Ishikawa (cell line): ENCODE measurements around the gene EFHC2.
A peak's percentile ranks its signal among the peaks of the same experiment; 100 is the strongest.

Experiments
- CEBPB ChIP-seq: IDR thresholded peaks from 2 replicates; pipeline ENCODE4 v1.6.1; 2012
- CREB1 ChIP-seq: IDR thresholded peaks from 2 replicates; pipeline ENCODE4 v1.6.1; 2012; ENCODE audit warnings: low read depth
- EGR1 ChIP-seq: IDR thresholded peaks from 2 replicates; pipeline ENCODE4 v1.6.1; 2012
- EP300 ChIP-seq: IDR thresholded peaks from 2 replicates; pipeline ENCODE4 v1.6.1; 2012; ENCODE audit warnings: borderline replicate concordance
- FOXM1 ChIP-seq: IDR thresholded peaks from 2 replicates; pipeline ENCODE4 v1.6.1; 2012; ENCODE audit warnings: low read depth, borderline replicate concordance
- MAX ChIP-seq: IDR thresholded peaks from 2 replicates; pipeline ENCODE4 v1.6.1; 2012
- NFIC ChIP-seq: IDR thresholded peaks from 2 replicates; pipeline ENCODE4 v1.6.1; 2012
- RAD21 ChIP-seq: IDR thresholded peaks from 2 replicates; pipeline ENCODE4 v1.6.1; 2012; ENCODE audit warnings: low read depth
- REST ChIP-seq: IDR thresholded peaks from 2 replicates; pipeline ENCODE4 v1.6.1; 2012; ENCODE audit warnings: low read depth, mild to moderate bottlenecking
- TAF1 ChIP-seq: IDR thresholded peaks from 2 replicates; pipeline ENCODE4 v1.6.1; 2012; ENCODE audit warnings: low read depth, mild to moderate bottlenecking
- TCF12 ChIP-seq: IDR thresholded peaks from 2 replicates; pipeline ENCODE4 v1.6.1; 2012; ENCODE audit warnings: low read depth
- TEAD4 ChIP-seq: IDR thresholded peaks from 2 replicates; pipeline ENCODE4 v1.6.1; 2012
- USF1 ChIP-seq: IDR thresholded peaks from 2 replicates; pipeline ENCODE4 v1.6.1; 2012
- YY1 ChIP-seq: IDR thresholded peaks from 2 replicates; pipeline ENCODE4 v1.6.1; 2012; ENCODE audit warnings: low read depth
- ZBTB7A ChIP-seq: IDR thresholded peaks from 2 replicates; pipeline ENCODE4 v1.6.1; 2012; ENCODE audit warnings: low read depth

Gene EFHC2

GRCh38 chrX:44227991-44228390, 115.5 kb downstream of the EFHC2 start:
- TF ChIP-seq TEAD4 (no peak), RAD21 (no peak), TCF12 (no peak)

GRCh38 chrX:44225667-44226066, 117.8 kb downstream of the EFHC2 start:
- TF ChIP-seq REST (no peak), TEAD4 (no peak), FOXM1 (no peak), CEBPB (no peak), CREB1 (no peak), NFIC (no peak), MAX (no peak), YY1 (no peak), ZBTB7A (no peak), RAD21 (no peak), TCF12 (no peak), USF1 (no peak), TAF1 (no peak), EGR1 (no peak), EP300 (no peak)

- TF ChIP-seq REST = no peak
- no peak for TF ChIP-seq ZBTB7A
- TF ChIP-seq YY1 = no peak
- TF ChIP-seq TEAD4 = no peak
- no peak for TF ChIP-seq USF1
- TF ChIP-seq FOXM1 = no peak
- TF ChIP-seq MAX = no peak
Observed at GRCh38 chrX:44224760-44225159, 118.7 kb downstream of the EFHC2 start.

GRCh38 chrX:44223150-44223549, 120.3 kb downstream of the EFHC2 start:
- TF ChIP-seq NFIC = peak; percentile 54; the same call in 1 of the 2 replicates
- no peak for TF ChIP-seq ZBTB7A
- TF ChIP-seq MAX = no peak
- TF ChIP-seq USF1 = no peak
- TF ChIP-seq TCF12 = no peak

GRCh38 chrX:44218465-44218864, 125.0 kb downstream of the EFHC2 start:
- TF ChIP-seq NFIC (no peak), CREB1 (no peak), TCF12 (no peak), MAX (no peak), TAF1 (no peak), TEAD4 (no peak), EGR1 (no peak), EP300 (no peak), CEBPB (no peak), ZBTB7A (no peak)

GRCh38 chrX:44216171-44216570, 127.3 kb downstream of the EFHC2 start:
- TF ChIP-seq REST = no peak
- TF ChIP-seq TCF12 = no peak
- no peak for TF ChIP-seq CREB1
